K562 (cell line): ENCODE data around the gene NFATC2. TPM values are rescaled to one million over a fixed set of nuclear protein-coding genes. Genes with fewer than 3 reads are reported as not detected.
A peak's percentile ranks its signal among the peaks of the same experiment; 100 is the strongest.

Source experiments
- ATAC-seq: fragments of 200-7000 bp; cut with Tn5 transposase; 3 replicates; pipeline ENCODE4 v1.9.1; 2020; ENCODE audit warnings: moderate library complexity
- BruUV-seq: library from RNA; stranded (reverse); fragments of 400-500 nt; replicated peaks from 2 replicates; lab custom pipeline; 2021; lab: Mats Ljungman, UMichigan
- CTCF ChIA-PET: fragments of 300-600 bp; formaldehyde crosslinking; extraction: SDS; loops from one replicate; lab custom pipeline; 2021; ENCODE audit warnings: low intra/inter-chr PET ratio; lab: Yijun Ruan, JAX
- POLR2A ChIA-PET: fragments of 300-600, 350-650 bp; sonication (Branson Sonifier 250); formaldehyde crosslinking; extraction: SDS; loops from one replicate; lab custom pipeline; 2021; ENCODE audit warnings: antibody characterized with exemption, inconsistent platforms; lab: Yijun Ruan, JAX
- DNase-seq, 4 experiments: peaks; one replicate each; pipeline versions ENCODE4 v3.0.0 to v3.0.0-alpha.2; 2011 to 2018; ENCODE audit warnings: low spot score in 3 of 4, mixed read lengths in 3 of 4; ENCODE audit errors: extremely low read depth in 1 of 4
- FAIRE-seq: peaks from 2 replicates; lab custom pipeline; 2011; peaks lifted over from hg19 to GRCh38; lab: Jason Lieb, UNC
- H2AFZ ChIP-seq: 2 replicates; pipeline ENCODE4 v1.6.0; 2011; ENCODE audit warnings: low read depth, low read length, control low read depth, inconsistent platforms
- H3K27ac ChIP-seq: fragments of 200-600 bp; 3 replicates; pipeline ENCODE4 v1.8.0; 2011; ENCODE audit warnings: low read depth, mild to moderate bottlenecking, control low read depth, inconsistent platforms, low read length, moderate library complexity, mixed read lengths; ENCODE audit errors: extremely low read depth
- H3K27me3 ChIP-seq, 2 experiments: fragments of 300-600 bp in 1 of 2; 2 replicates in 1 of 2; 3 replicates in 1 of 2; pipeline versions ENCODE4 v1.6.0 to v1.8.0; 2011; ENCODE audit warnings: inconsistent platforms in 2 of 2, low read length in 2 of 2, mild to moderate bottlenecking in 1 of 2, mixed read lengths in 1 of 2, moderate library complexity in 1 of 2; ENCODE audit not compliant: control insufficient read depth in 2 of 2, insufficient read depth in 2 of 2
- H3K36me3 ChIP-seq: fragments of 300-600 bp; 3 replicates; pipeline ENCODE4 v1.8.0; 2011; ENCODE audit warnings: mild to moderate bottlenecking, low read length, inconsistent platforms; ENCODE audit not compliant: control insufficient read depth, insufficient read depth
- H3K4me1 ChIP-seq, 2 experiments: fragments of 200-600 bp in 1 of 2; replicated peaks in 1 of 2; 2 replicates in 1 of 2; 3 replicates in 1 of 2; pipeline versions ENCODE4 v1.5.1 to v1.8.0; 2011; ENCODE audit warnings: inconsistent platforms in 2 of 2, low read length in 2 of 2, mild to moderate bottlenecking in 1 of 2, mixed read lengths in 1 of 2, moderate library complexity in 1 of 2; ENCODE audit not compliant: control insufficient read depth in 2 of 2, insufficient read depth in 2 of 2
- H3K4me2 ChIP-seq: 2 replicates; pipeline ENCODE4 v1.6.1; 2011; ENCODE audit warnings: low read length, control low read depth, inconsistent platforms, mixed read lengths; ENCODE audit not compliant: insufficient read depth
- H3K4me3 ChIP-seq: fragments of 200-600 bp; sonication (generic), shearing (Covaris generic); 2 replicates; pipeline ENCODE4 v1.5.1; 2016; ENCODE audit warnings: control low read depth, inconsistent platforms
- H3K79me2 ChIP-seq: fragments of 200-600 bp; 3 replicates; pipeline ENCODE4 v1.8.0; 2011; ENCODE audit warnings: low read length, inconsistent platforms; ENCODE audit not compliant: control insufficient read depth, insufficient read depth
- H3K9ac ChIP-seq, 2 experiments: 2 replicates each; pipeline versions ENCODE4 v1.6.0 to v1.6.1; 2011; ENCODE audit warnings: low read depth in 2 of 2, low read length in 2 of 2, control low read depth in 1 of 2, inconsistent platforms in 1 of 2, mild to moderate bottlenecking in 1 of 2, mixed read lengths in 1 of 2; ENCODE audit not compliant: insufficient read depth in 1 of 2
- H3K9me1 ChIP-seq: one replicate; pipeline ENCODE4 v1.6.0; 2011; ENCODE audit warnings: inconsistent platforms, mild to moderate bottlenecking, low read length, moderate library complexity; ENCODE audit not compliant: control insufficient read depth, insufficient read depth
- H3K9me3 ChIP-seq: replicated peaks from 2 replicates; pipeline ENCODE4 v1.5.1; 2011; ENCODE audit warnings: low read depth, low read length, inconsistent platforms; ENCODE audit not compliant: control insufficient read depth, insufficient read depth
- H4K20me1 ChIP-seq: replicated peaks from 2 replicates; pipeline ENCODE4 v1.6.1; 2011; ENCODE audit warnings: low read length, inconsistent platforms, mixed read lengths; ENCODE audit not compliant: control insufficient read depth, insufficient read depth
- AFF1 ChIP-seq, 2 experiments: fragments of 450-650 bp; IDR thresholded peaks; 2 replicates each; pipeline ENCODE4 v1.6.1; 2018; ENCODE audit warnings: mild to moderate bottlenecking in 2 of 2, low read depth in 1 of 2; ENCODE audit not compliant: partially characterized antibody in 2 of 2
- ELK3 ChIP-seq: fragments of 450-650 bp; formaldehyde crosslinking; IDR thresholded peaks from 2 replicates; pipeline ENCODE4 v1.4.0; 2020; ENCODE audit warnings: mild to moderate bottlenecking
- LEF1 ChIP-seq: fragments of 450-650 bp; IDR thresholded peaks from 2 replicates; pipeline ENCODE4 v1.6.1; 2016; ENCODE audit warnings: mild to moderate bottlenecking
- NRF1 ChIP-seq, 2 experiments: fragments of 450-650 bp; IDR thresholded peaks in 1 of 2; conservative IDR thresholded peaks in 1 of 2; 2 replicates each; pipeline ENCODE4 v1.6.1; 2014; ENCODE audit warnings: mild to moderate bottlenecking in 2 of 2
- PKNOX1 ChIP-seq: fragments of 450-650 bp; IDR thresholded peaks from 2 replicates; pipeline ENCODE4 v1.6.1; 2016
- SIN3B ChIP-seq: fragments of 450-650 bp; IDR thresholded peaks from 2 replicates; pipeline ENCODE4 v1.6.1; 2017; ENCODE audit warnings: low read depth, mild to moderate bottlenecking, moderate library complexity
- SUPT5H ChIP-seq: fragments of 450-650 bp; IDR thresholded peaks from 2 replicates; pipeline ENCODE4 v1.6.1; 2016
- TBP ChIP-seq: optimal IDR thresholded peaks from 2 replicates; pipeline ENCODE3; 2011; ENCODE audit warnings: low read depth, low read length, improper control_type of control experiment
- ZKSCAN1 ChIP-seq: fragments of 150-350 bp; IDR thresholded peaks from 2 replicates; pipeline ENCODE4 v1.6.1; 2016; ENCODE audit warnings: low read depth, low read length
- ZNF324 ChIP-seq: fragments of 250-450 bp; sonication (Bioruptor Pico); IDR thresholded peaks from 2 replicates; pipeline ENCODE4 v1.4.0; 2020; ENCODE audit warnings: mild to moderate bottlenecking
- ZSCAN32 ChIP-seq: fragments of 450-650 bp; formaldehyde crosslinking; IDR thresholded peaks from 2 replicates; pipeline ENCODE4 v1.4.0; 2020; ENCODE audit warnings: mild to moderate bottlenecking, moderate library complexity
- WGBS: fragments of 100-300 bp; shearing (Covaris generic); methylation state at CpG from one replicate; pipeline ENCODE4 v1.1.6; 2016; ENCODE audit warnings: low coverage, mixed read lengths; ENCODE audit not compliant: insufficient coverage; ENCODE audit errors: missing lambda C conversion rate; 5-methylcytosine and 5-hydroxymethylcytosine counted together
- in situ Hi-C: fragments of 300-500 bp; cut with MboI; formaldehyde crosslinking; loops from 4 replicates; pipeline ENCODE4 v1.15.0; 2018; ENCODE audit warnings: inconsistent platforms, mixed read lengths
- intact Hi-C: fragments of 100-400 bp; cut with micrococcal nuclease; formaldehyde crosslinking; loops from 2 replicates; pipeline ENCODE4 v1.14.2; 2022
- polyA plus RNA-seq, 8 experiments: library from polyadenylated mRNA; depleted of rRNA in 4 of 8; stranded (reverse) in 5 of 8; unstranded in 3 of 8; fragments of >200 nt; fragmentation: Nextera tagmentation in 2 of 8; fragmentation: Illumina TruSeq in 1 of 8; extraction: Ambion mirVana in 2 of 8; extraction: Trizol in 1 of 8; gene quantifications; 2 replicates each; pipeline versions ENCODE4 v1.2.1 to v1.2.3, GENCODE V29; 2011 to 2014; ENCODE audit warnings: inconsistent platforms in 1 of 8, missing spikeins in 1 of 8
- total RNA-seq, 7 experiments: library from RNA; depleted of rRNA in 6 of 7; stranded (reverse); fragments of >200 nt in 6 of 7; fragmentation: Illumina TruSeq in 2 of 7; extraction: Trizol in 2 of 7; gene quantifications; 2 replicates each; pipeline versions ENCODE4 v1.2.1 to v1.2.3, GENCODE V29; 2011 to 2021; ENCODE audit warnings: low replicate concordance in 1 of 7

The NFATC2 gene
- total and polyA plus RNA-seq, 9 of the 15 experiments (the other 6 are each of a cell fraction or from before 2014, with no cell fraction given) = 1.9 to 11.2 (median 3.0) TPM

- H3K4me3 ChIP-seq = no peak overlapping the region
- H4K20me1 ChIP-seq = 0 out of 2 replicates have a peak, but pooled peaks cover 6% of the 10 kb centered on the region
- no peak overlapping the region for H3K4me2 ChIP-seq
- BruUV-seq = no TSS peak
- TF ChIP-seq ZSCAN32 = no peak
- TF ChIP-seq SIN3B = no peak
- TF ChIP-seq ZKSCAN1 = no peak
- TF ChIP-seq LEF1 = no peak
- TF ChIP-seq PKNOX1 = no peak
- no peak for TF ChIP-seq ELK3 (CRISPR knock-in tag)
- no peak for TF ChIP-seq NRF1 (conservative IDR thresholded peaks at IDR 0.05 in 1 of 2, IDR thresholded peaks at IDR 0.05 in 1 of 2)
- no peak for TF ChIP-seq SUPT5H
- no peak for TF ChIP-seq ZNF324 (CRISPR knock-in tag)
- TF ChIP-seq AFF1 (IDR thresholded peaks at IDR 0.05; ENCODE audit: low read depth in 1 of 2, partially characterized antibody in 2 of 2) = no peak
- no peak for TF ChIP-seq TBP
- ChIA-PET POLR2A (no interaction called here), CTCF (no interaction called here)
- H3K27ac ChIP-seq = no peak overlapping the region
- FAIRE-seq (no peak), DNase-seq (no peak), ATAC-seq (no peak)
- H3K9me3 ChIP-seq = no peaks in the 10 kb centered on the region
- no peak overlapping the region for H2AFZ ChIP-seq
- peak overlapping the region in 1 of 2 experiments; percentile 57; a peak in 1 of 4 replicates for H3K9ac ChIP-seq
- 32% methylated on average over 10 of the region's 11 CpGs for WGBS
- H3K27me3 ChIP-seq = peaks cover 10 to 39% of the 10 kb centered on the region in 2 experiments; a peak in 4 of 5 replicates
- H3K79me2 ChIP-seq = no peaks in the 10 kb centered on the region
- intact Hi-C loops (no loop called here), in situ Hi-C loops (no loop called here)
- no peaks in the 10 kb centered on the region for H3K36me3 ChIP-seq
- H3K4me1 ChIP-seq = peaks cover 11 to 26% of the 10 kb centered on the region in 2 experiments
- no peaks in the 10 kb centered on the region for H3K9me1 ChIP-seq
Observed at GRCh38 chr20:51369503-51369902, 173.0 kb downstream of the NFATC2 start.
